RKO (cell line): ENCODE results near the gene ABLIM3.

Source experiments
- DNase-seq: peaks from one replicate; pipeline ENCODE4 v3.0.0-alpha.2; 2016; ENCODE audit warnings: low spot score

The ABLIM3 gene

GRCh38 chr5:149133795-149134777 lies 7.2 kb upstream of the ABLIM3 start:
- DNase-seq, result peak; percentile 82

- DNase-seq, result no peak
Observed at GRCh38 chr5:149134778-149135500, 6.4 kb upstream of the ABLIM3 start.

- DNase-seq, result no peak
Observed at GRCh38 chr5:149135536-149136201, 5.6 kb upstream of the ABLIM3 start.

GRCh38 chr5:149138182-149138923 lies 2.9 kb upstream of the ABLIM3 start:
- no peak for DNase-seq

- DNase-seq, result no peak
Observed at GRCh38 chr5:149140197-149141002, 893 bp upstream of the ABLIM3 start.

- no peak for DNase-seq
Observed at GRCh38 chr5:149141957-149142851, 911 bp downstream of the ABLIM3 start.

GRCh38 chr5:149143470-149143869 lies 2.2 kb downstream of the ABLIM3 start:
- DNase-seq, result no peak

- no peak for DNase-seq
Observed at GRCh38 chr5:149144637-149145036, 3.3 kb downstream of the ABLIM3 start.

- DNase-seq, result no peak
Observed at GRCh38 chr5:149145138-149145537, 3.8 kb downstream of the ABLIM3 start.

- no peak for DNase-seq
Observed at GRCh38 chr5:149147676-149148075, 6.4 kb downstream of the ABLIM3 start.

GRCh38 chr5:149149942-149150341 lies 8.6 kb downstream of the ABLIM3 start:
- no peak for DNase-seq

GRCh38 chr5:149150457-149150856 lies 9.2 kb downstream of the ABLIM3 start:
- no peak for DNase-seq

- DNase-seq, result no peak
Observed at GRCh38 chr5:149151717-149152116, 10.4 kb downstream of the ABLIM3 start.

GRCh38 chr5:149152317-149152746 lies 11.0 kb downstream of the ABLIM3 start:
- DNase-seq, result peak; percentile 10

- DNase-seq, result no peak
Observed at GRCh38 chr5:149153193-149153750, 12.0 kb downstream of the ABLIM3 start.

- no peak for DNase-seq
Observed at GRCh38 chr5:149153751-149154610, 12.7 kb downstream of the ABLIM3 start.

- DNase-seq, result no peak
Observed at GRCh38 chr5:149154650-149155049, 13.4 kb downstream of the ABLIM3 start.

GRCh38 chr5:149156435-149157083 lies 15.3 kb downstream of the ABLIM3 start:
- no peak for DNase-seq
